ENCODE results near the gene KCNK4.

The KCNK4 gene

DNA sequence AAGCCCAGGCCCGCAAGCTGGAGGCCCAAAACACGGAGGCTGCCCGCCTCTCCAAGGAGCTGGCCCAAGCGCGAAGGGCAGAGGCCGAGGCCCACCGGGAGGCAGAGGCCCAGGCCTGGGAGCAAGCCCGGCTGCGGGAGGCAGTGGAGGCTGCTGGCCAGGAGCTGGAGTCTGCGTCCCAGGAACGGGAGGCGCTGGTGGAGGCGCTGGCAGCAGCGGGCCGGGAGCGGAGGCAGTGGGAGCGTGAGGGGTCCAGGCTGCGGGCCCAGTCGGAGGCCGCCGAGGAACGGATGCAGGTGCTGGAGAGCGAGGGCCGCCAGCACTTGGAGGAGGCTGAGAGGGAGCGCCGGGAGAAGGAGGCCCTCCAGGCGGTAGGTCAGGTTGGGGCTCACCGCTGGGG lies 53.7 kb downstream of the KCNK4 start:
- DNase-seq = no peak
- H3K9me3 Mint-ChIP-seq = no peaks in the 10 kb centered on the region
- H3K27me3 Mint-ChIP-seq = no peaks in the 10 kb centered on the region
- no peak for ATAC-seq (replicated peaks)
- H3K36me3 Mint-ChIP-seq (ENCODE audit: insufficient read depth) = peaks cover 43% of the 10 kb centered on the region
- H3K4me1 Mint-ChIP-seq (ENCODE audit: low read depth in 2 of 2) = peaks cover 21 to 39% of the 10 kb centered on the region in 2 donors
- H3K4me3 Mint-ChIP-seq = no peak overlapping the region
- peak overlapping the region in 1 of 2 donors; percentile 38 for H3K27ac Mint-ChIP-seq

DNA sequence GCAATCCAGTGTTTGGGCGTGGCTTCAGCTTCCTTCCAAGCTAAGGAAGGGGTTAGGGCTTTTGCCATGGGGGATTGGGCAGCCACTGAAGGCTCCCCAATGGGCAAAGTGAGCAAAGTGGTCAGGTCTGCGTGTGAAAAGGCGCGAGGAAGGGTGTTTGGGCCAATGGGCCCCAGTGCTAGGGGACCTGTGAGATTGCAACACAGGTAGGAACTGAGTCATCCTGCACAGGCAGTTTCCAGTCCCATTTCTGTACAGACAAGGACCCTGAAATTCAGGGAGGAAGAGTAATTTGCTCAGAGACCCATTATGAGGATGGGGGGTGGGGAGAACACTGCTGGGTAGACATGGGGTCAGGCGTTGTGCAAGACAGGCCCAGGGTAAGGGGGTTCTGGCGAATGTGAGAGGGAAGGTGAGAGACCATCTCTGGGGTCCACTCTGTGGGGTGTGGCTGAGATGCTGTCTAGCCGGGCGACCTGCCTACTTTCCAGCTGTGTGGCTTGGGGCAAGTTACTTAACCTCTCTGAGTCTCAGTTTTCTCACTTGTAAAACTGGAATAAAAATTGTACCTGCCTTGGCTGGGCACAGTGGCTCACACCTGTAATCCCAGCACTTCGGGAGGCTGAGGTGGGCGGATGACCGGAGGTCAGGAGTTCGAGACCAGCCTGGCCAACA lies 56.2 kb downstream of the KCNK4 start:
- H3K27ac Mint-ChIP-seq = peak overlapping the region in 1 of 2 donors; percentile 68
- no peaks in the 10 kb centered on the region for H3K9me3 Mint-ChIP-seq
- H3K4me3 Mint-ChIP-seq = no peak overlapping the region
- DNase-seq = no peak
- no peak for ATAC-seq (replicated peaks)
- no peaks in the 10 kb centered on the region for H3K27me3 Mint-ChIP-seq
- H3K4me1 Mint-ChIP-seq (ENCODE audit: low read depth in 2 of 2) = peaks cover 7 to 22% of the 10 kb centered on the region in 2 donors
- peaks cover 29% of the 10 kb centered on the region for H3K36me3 Mint-ChIP-seq (ENCODE audit: insufficient read depth)

GRCh38 chr11:64348383-64349024 lies 57.4 kb downstream of the KCNK4 start:
- H3K4me1 Mint-ChIP-seq (ENCODE audit: low read depth in 2 of 2) = peaks cover 5 to 15% of the 10 kb centered on the region in 2 donors
- DNase-seq = no peak
- H3K36me3 Mint-ChIP-seq (ENCODE audit: insufficient read depth) = peaks cover 34% of the 10 kb centered on the region
- H3K4me3 Mint-ChIP-seq = no peak overlapping the region
- no peaks in the 10 kb centered on the region for H3K27me3 Mint-ChIP-seq
- no peak for ATAC-seq (replicated peaks)
- no peaks in the 10 kb centered on the region for H3K9me3 Mint-ChIP-seq
- no peak overlapping the region for H3K27ac Mint-ChIP-seq

- H3K27ac Mint-ChIP-seq = peak overlapping the region in 1 of 2 donors; percentile 55
Observed at GRCh38 chr11:64349025-64349387, 57.9 kb downstream of the KCNK4 start.

GRCh38 chr11:64349404-64349803 lies 58.3 kb downstream of the KCNK4 start:
- peaks cover 37% of the 10 kb centered on the region for H3K36me3 Mint-ChIP-seq (ENCODE audit: insufficient read depth)
- no peak overlapping the region for H3K4me3 Mint-ChIP-seq
- peaks cover 5 to 13% of the 10 kb centered on the region in 2 donors for H3K4me1 Mint-ChIP-seq (ENCODE audit: low read depth in 2 of 2)
- DNase-seq = no peak
- no peaks in the 10 kb centered on the region for H3K9me3 Mint-ChIP-seq
- H3K27me3 Mint-ChIP-seq = no peaks in the 10 kb centered on the region
- peak overlapping the region in 1 of 2 donors; percentile 55 for H3K27ac Mint-ChIP-seq
- ATAC-seq (replicated peaks) = no peak

More at GRCh38 chr11:64349025-64349387, 57.9 kb downstream of the KCNK4 start:
- DNase-seq (no peak), ATAC-seq (replicated peaks) (no peak)
- H3K4me3 Mint-ChIP-seq = no peak overlapping the region
- no peaks in the 10 kb centered on the region for H3K9me3 Mint-ChIP-seq
- no peaks in the 10 kb centered on the region for H3K27me3 Mint-ChIP-seq
- H3K4me1 Mint-ChIP-seq (ENCODE audit: low read depth in 2 of 2) = peaks cover 5 to 15% of the 10 kb centered on the region in 2 donors
- peaks cover 34% of the 10 kb centered on the region for H3K36me3 Mint-ChIP-seq (ENCODE audit: insufficient read depth)

Measured in effector memory CD8-positive, alpha-beta T cell (primary cell).